Mucosa of stomach (tissue), 1 donor: ENCODE measurements around the gene DYRK3.

Experiments
- H3K27me3 ChIP-seq: one replicate; pipeline ENCODE4 v1.7.0; 2013; ENCODE audit warnings: mild to moderate bottlenecking, low read length; ENCODE audit not compliant: control insufficient read depth, insufficient read depth
- H3K36me3 ChIP-seq: one replicate; pipeline ENCODE4 v1.7.0; 2013; ENCODE audit warnings: low read length; ENCODE audit not compliant: control insufficient read depth, insufficient read depth
- H3K4me1 ChIP-seq: one replicate; pipeline ENCODE4 v1.7.0; 2013; ENCODE audit warnings: mild to moderate bottlenecking, low read length; ENCODE audit not compliant: control insufficient read depth, insufficient read depth
- H3K4me3 ChIP-seq: one replicate; pipeline ENCODE4 v1.7.0; 2013; ENCODE audit warnings: low read length
- H3K9ac ChIP-seq: one replicate; pipeline ENCODE4 v1.7.0; 2013; ENCODE audit warnings: mild to moderate bottlenecking, low read length, moderate library complexity
- H3K9me3 ChIP-seq: one replicate; pipeline ENCODE4 v1.7.0; 2013; ENCODE audit warnings: mild to moderate bottlenecking, low read length, moderate library complexity; ENCODE audit not compliant: control insufficient read depth
- donor health status: Pancreatic carcinoma.

Gene DYRK3

GRCh38 chr1:206656936-206657335 is 21.6 kb downstream of the DYRK3 start:
- Histone ChIP-seq H3K27me3 (no peaks in the 10 kb centered on the region), H3K9ac (no peak overlapping the region), H3K36me3 (no peaks in the 10 kb centered on the region), H3K4me1 (peaks cover 24% of the 10 kb centered on the region), H3K4me3 (no peak overlapping the region), H3K9me3 (no peaks in the 10 kb centered on the region)

DNA sequence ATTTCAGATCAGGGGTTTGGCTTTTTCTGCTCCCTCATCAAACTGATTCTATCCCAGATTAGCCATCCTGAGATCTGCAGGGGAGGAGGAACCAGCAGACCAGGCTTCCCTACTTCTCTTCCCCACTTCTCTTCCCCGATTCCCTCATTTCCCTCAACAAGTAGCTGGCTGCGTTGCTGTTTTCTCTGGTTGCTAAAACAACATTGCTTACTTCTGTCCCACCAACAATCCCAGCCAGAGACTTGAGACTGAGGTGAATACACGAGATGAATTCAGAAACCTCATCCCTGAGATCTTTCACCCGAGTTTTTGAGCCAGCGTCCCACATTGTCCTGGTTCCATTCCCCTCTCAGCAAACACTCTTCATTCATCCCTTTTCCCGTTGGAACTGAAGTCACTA is 22.4 kb downstream of the DYRK3 start:
- Histone ChIP-seq H3K36me3 (no peaks in the 10 kb centered on the region), H3K9ac (no peak overlapping the region), H3K27me3 (no peaks in the 10 kb centered on the region), H3K4me3 (no peak overlapping the region), H3K4me1 (peaks cover 27% of the 10 kb centered on the region), H3K9me3 (no peaks in the 10 kb centered on the region)

- H3K9ac ChIP-seq, result no peak overlapping the region
- no peaks in the 10 kb centered on the region for H3K36me3 ChIP-seq
- H3K9me3 ChIP-seq, result no peaks in the 10 kb centered on the region
- H3K4me1 ChIP-seq, result peaks cover 27% of the 10 kb centered on the region
- H3K27me3 ChIP-seq, result no peaks in the 10 kb centered on the region
- no peak overlapping the region for H3K4me3 ChIP-seq
Observed at GRCh38 chr1:206658264-206658980, 23.1 kb downstream of the DYRK3 start.

DNA sequence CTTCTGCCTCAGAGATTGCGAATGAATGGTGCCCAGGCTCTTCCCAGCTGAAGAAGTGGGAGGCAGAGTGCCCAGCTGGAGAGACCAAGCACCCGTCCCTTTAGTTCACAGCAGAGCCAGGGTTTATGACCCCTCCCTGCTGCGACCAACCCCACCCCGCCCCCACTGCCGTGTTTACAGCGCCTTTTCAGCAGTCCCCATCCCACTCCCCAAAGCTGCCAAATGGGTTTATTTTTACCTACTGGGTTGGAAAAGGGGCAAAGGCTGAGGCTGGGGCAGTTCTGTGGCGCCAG is 23.6 kb downstream of the DYRK3 start:
- H3K4me1 ChIP-seq, result peaks cover 30% of the 10 kb centered on the region

GRCh38 chr1:206660136-206660535 is 24.8 kb downstream of the DYRK3 start:
- Histone ChIP-seq H3K36me3 (no peaks in the 10 kb centered on the region), H3K27me3 (no peaks in the 10 kb centered on the region), H3K9ac (no peak overlapping the region), H3K4me3 (no peak overlapping the region), H3K9me3 (no peaks in the 10 kb centered on the region), H3K4me1 (peaks cover 36% of the 10 kb centered on the region)

More for the DNA sequence above, 23.6 kb downstream of the DYRK3 start:
- H3K9me3 ChIP-seq, result no peaks in the 10 kb centered on the region
- no peaks in the 10 kb centered on the region for H3K27me3 ChIP-seq
- no peak overlapping the region for H3K4me3 ChIP-seq
- H3K36me3 ChIP-seq, result no peaks in the 10 kb centered on the region
- H3K9ac ChIP-seq, result no peak overlapping the region

DNA sequence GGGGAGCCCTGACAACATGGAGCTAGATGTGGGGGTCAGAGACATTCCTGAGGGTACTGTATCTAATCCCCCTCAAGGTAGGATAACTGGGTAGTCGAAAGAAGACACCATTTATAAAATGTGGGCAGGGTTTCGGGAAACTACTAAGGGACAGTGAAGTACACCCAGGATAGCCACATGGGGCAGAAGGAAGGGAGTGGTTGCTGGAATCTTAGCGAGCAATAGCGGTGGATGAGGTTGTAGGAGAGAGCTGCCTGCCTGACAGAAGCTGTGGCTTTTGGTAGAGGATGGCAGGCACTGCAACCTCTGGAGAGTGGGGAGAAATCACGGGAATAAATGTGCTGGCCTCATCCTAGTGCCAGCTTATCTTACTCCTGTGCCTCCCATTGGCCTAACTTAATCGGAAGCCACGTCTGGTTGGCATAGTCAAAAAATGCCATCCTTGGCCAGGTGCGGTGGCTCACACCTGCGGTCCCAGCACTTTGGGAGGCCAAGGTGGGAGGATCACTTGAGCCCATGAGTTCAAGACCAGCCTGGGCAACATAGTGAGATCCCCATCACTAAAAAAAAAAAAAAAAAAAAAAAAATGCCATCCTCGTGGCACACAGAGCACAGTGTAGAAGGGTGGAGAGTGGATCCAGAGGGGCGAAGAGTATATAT is 26.0 kb downstream of the DYRK3 start:
- H3K9me3 ChIP-seq, result no peaks in the 10 kb centered on the region
- H3K4me3 ChIP-seq, result no peak overlapping the region

DNA sequence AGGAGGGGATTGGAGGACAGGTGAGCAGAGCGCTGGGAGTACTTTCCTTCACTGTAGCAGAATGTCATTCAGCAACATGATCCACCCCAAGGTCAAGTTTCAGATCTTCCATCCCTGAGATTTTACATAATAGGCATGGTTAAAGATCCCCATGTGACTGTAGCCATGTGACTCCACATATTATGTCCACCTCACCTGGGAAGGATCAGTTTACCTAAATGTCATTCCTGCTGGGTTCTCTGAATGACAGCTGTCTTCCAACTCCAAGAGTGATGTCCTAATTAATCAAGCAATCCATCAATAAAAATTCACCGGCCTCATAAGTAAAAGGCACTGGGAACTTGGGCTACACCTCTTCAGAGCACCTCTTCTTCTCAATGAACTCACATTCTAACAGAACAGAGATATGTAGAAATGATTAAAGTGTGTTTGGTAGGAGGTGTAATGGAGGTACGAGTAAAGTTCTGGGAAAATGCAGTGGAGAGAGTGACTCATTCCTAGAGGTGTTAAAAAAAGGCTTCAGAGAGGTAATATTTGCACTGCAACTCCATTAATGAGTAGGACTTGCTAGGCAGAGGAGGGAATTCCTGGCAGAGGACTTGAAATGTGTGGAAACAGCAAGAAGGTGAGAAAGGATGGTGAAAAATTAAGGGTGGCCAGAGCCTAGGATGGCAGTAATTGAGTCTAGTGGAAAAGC is 27.2 kb downstream of the DYRK3 start:
- no peak overlapping the region for H3K4me3 ChIP-seq
- H3K9me3 ChIP-seq, result no peaks in the 10 kb centered on the region
- H3K36me3 ChIP-seq, result no peaks in the 10 kb centered on the region
- H3K27me3 ChIP-seq, result no peaks in the 10 kb centered on the region
- H3K9ac ChIP-seq, result no peak overlapping the region
- H3K4me1 ChIP-seq, result peaks cover 35% of the 10 kb centered on the region

More for the DNA sequence above, 26.0 kb downstream of the DYRK3 start:
- Histone ChIP-seq H3K4me1 (peaks cover 36% of the 10 kb centered on the region), H3K9ac (no peak overlapping the region), H3K36me3 (no peaks in the 10 kb centered on the region), H3K27me3 (no peaks in the 10 kb centered on the region)

DNA sequence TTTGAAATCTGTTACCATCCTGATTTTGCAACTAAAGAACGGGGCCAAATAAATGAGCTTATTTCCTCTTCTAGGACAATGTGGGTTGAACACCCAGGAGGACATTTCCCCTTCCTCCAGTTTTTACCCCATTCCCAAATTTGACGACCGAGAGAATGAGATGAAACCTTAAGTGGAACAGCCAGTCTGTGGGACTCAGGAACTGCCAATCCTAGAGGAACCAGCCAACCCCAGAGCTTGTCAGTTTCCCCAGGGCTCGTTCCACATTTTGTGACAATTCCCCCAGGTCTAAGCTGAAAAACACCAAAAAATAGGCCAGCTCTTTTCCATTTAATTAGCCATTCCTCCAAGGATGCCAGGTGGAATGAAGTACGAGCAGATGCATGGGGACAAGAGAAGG is 28.0 kb downstream of the DYRK3 start:
- no peak overlapping the region for H3K9ac ChIP-seq
- H3K4me3 ChIP-seq, result no peak overlapping the region
- H3K27me3 ChIP-seq, result no peaks in the 10 kb centered on the region
- H3K36me3 ChIP-seq, result no peaks in the 10 kb centered on the region
- H3K9me3 ChIP-seq, result no peaks in the 10 kb centered on the region
- H3K4me1 ChIP-seq, result peaks cover 32% of the 10 kb centered on the region

DNA sequence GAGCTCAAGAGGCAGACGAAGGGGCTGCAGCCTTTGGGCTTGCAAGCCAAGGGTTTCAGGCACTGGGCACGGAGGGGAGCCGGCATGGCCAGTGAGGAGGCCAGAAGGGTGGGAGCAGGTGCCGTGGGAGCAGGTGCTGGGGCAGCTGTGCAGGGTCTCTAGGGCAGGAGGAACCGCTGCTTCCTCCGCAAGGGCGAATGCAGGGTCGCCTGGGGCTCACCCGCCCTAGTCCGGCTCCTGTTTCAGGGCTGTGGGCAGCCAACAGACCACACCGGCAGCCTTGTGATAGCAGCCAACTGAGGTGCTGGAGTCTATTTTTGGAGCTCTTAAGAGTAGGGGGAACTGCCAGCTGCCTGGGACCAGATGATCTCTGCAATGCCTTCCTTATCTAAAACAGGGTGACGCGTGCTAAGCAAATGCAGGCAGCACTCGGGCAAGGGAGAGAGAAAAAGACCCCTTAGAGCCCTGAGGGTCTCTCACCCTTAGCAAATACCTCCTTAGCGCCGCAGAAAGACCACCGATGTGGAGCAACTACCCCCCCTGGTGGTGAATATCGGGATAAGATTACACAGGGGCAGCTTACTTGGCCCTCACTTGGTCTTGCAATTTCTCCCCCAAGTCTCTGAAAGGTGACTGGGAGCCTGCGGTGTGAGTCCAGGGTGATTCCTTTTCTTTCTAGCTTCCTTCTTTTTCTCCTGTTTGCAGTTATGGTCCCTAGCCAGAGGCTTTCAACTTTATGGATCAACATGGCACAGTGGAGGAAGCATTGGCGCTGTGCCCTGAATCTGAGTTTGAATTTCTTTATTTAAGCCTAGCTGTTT is 28.7 kb downstream of the DYRK3 start:
- Histone ChIP-seq H3K4me1 (peaks cover 26% of the 10 kb centered on the region), H3K36me3 (no peaks in the 10 kb centered on the region), H3K4me3 (no peak overlapping the region), H3K27me3 (no peaks in the 10 kb centered on the region), H3K9ac (no peak overlapping the region), H3K9me3 (no peaks in the 10 kb centered on the region)

GRCh38 chr1:206664740-206665139 is 29.4 kb downstream of the DYRK3 start:
- H3K27me3 ChIP-seq, result no peaks in the 10 kb centered on the region
- no peak overlapping the region for H3K4me3 ChIP-seq
- no peaks in the 10 kb centered on the region for H3K36me3 ChIP-seq
- peaks cover 19% of the 10 kb centered on the region for H3K4me1 ChIP-seq
- no peaks in the 10 kb centered on the region for H3K9me3 ChIP-seq
- H3K9ac ChIP-seq, result no peak overlapping the region

GRCh38 chr1:206666031-206666561 is 30.8 kb downstream of the DYRK3 start:
- H3K36me3 ChIP-seq, result no peaks in the 10 kb centered on the region
- H3K4me1 ChIP-seq, result peaks cover 12% of the 10 kb centered on the region
- H3K9me3 ChIP-seq, result no peaks in the 10 kb centered on the region
- H3K27me3 ChIP-seq, result no peaks in the 10 kb centered on the region
- no peak overlapping the region for H3K9ac ChIP-seq
- H3K4me3 ChIP-seq, result no peak overlapping the region
